ENCODE data around the gene EMSY. TPM values are rescaled to one million over a fixed set of nuclear protein-coding genes. Genes with fewer than 3 reads are reported as not detected.

Gene EMSY
- total and polyA plus RNA-seq, 9 of the 15 experiments (the other 6 are each of a cell fraction or from before 2014, with no cell fraction given), result 12.7 to 25.4 (median 17.9) TPM

GRCh38 chr11:76558891-76559290, 114.1 kb downstream of the EMSY start:
- Histone ChIP-seq H4K20me1 (replicated peaks; ENCODE audit: control insufficient read depth, insufficient read depth, low read length) (no peaks in the 10 kb centered on the region), H3K4me1 (replicated peaks in 1 of 2; ENCODE audit: control insufficient read depth in 2 of 2, insufficient read depth in 2 of 2, low read length in 2 of 2) (no peaks in the 10 kb centered on the region), H3K9ac (ENCODE audit: insufficient read depth in 1 of 2, low read depth in 2 of 2, low read length in 2 of 2) (no peak overlapping the region), H2AFZ (ENCODE audit: low read depth, low read length) (no peak overlapping the region), H3K36me3 (ENCODE audit: control insufficient read depth, insufficient read depth, low read length) (no peaks in the 10 kb centered on the region), H3K27me3 (ENCODE audit: control insufficient read depth in 2 of 2, insufficient read depth in 2 of 2, low read length in 2 of 2) (peaks cover 0 to 3% of the 10 kb centered on the region in 2 experiments; a peak in 1 of 5 replicates), H3K9me1 (ENCODE audit: control insufficient read depth, insufficient read depth, low read length) (no peaks in the 10 kb centered on the region), H3K9me3 (replicated peaks; ENCODE audit: control insufficient read depth, insufficient read depth, low read depth, low read length) (no peaks in the 10 kb centered on the region), H3K4me2 (ENCODE audit: insufficient read depth, low read length) (no peak overlapping the region), H3K4me3 (no peak overlapping the region), H3K27ac (ENCODE audit: extremely low read depth, low read depth, low read length) (no peak overlapping the region), H3K79me2 (ENCODE audit: control insufficient read depth, insufficient read depth, low read length) (no peaks in the 10 kb centered on the region)
- WGBS (ENCODE audit: insufficient coverage, low coverage, missing lambda C conversion rate), result 0% methylated on average over 1 of the region's 1 CpG
- BruUV-seq (replicated peaks), result no TSS peak
- POLR2A ChIA-PET, result no interaction called here
- intact Hi-C loops (cut with micrococcal nuclease), result no loop called here
- ATAC-seq (no peak), FAIRE-seq (no peak), DNase-seq (ENCODE audit: extremely low read depth in 1 of 4, low spot score in 3 of 4) (no peak)
- CTCF ChIA-PET (ENCODE audit: low intra/inter-chr PET ratio), result no interaction called here
- in situ Hi-C loops (cut with MboI), result no loop called here
- TF ChIP-seq KAT7 (CRISPR knock-in tag; IDR thresholded peaks at IDR 0.05; ENCODE audit: borderline replicate concordance), result no peak
- no peak for TF ChIP-seq CREB3 (tag; conservative IDR thresholded peaks at IDR 0.05; ENCODE audit: low read depth)
- TF ChIP-seq BCLAF1 (IDR thresholded peaks at IDR 0.05; ENCODE audit: borderline replicate concordance in 1 of 2, control insufficient read depth in 1 of 2, low read depth in 2 of 2, low read length in 1 of 2), result no peak
- TF ChIP-seq SAFB (IDR thresholded peaks at IDR 0.05; ENCODE audit: borderline replicate concordance, low read depth, low read length), result no peak
- no peak for TF ChIP-seq NFIX (CRISPR knock-in tag; IDR thresholded peaks at IDR 0.05; ENCODE audit: low read depth)
- TF ChIP-seq NCOR1 (IDR thresholded peaks at IDR 0.05), result no peak
- TF ChIP-seq HNRNPH1 (optimal IDR thresholded peaks at IDR 0.05; ENCODE audit: low read depth, low read length), result no peak
- no peak for TF ChIP-seq SUPT5H (IDR thresholded peaks at IDR 0.05)
- no peak for TF ChIP-seq ZC3H4 (CRISPR knock-in tag; IDR thresholded peaks at IDR 0.05; ENCODE audit: borderline replicate concordance)
- TF ChIP-seq TFAP4 (CRISPR knock-in tag; IDR thresholded peaks at IDR 0.05; ENCODE audit: borderline replicate concordance), result no peak
- no peak for TF ChIP-seq BMI1 (IDR thresholded peaks at IDR 0.05; ENCODE audit: low read length)
- no peak for TF ChIP-seq POLR2AphosphoS2 (IDR thresholded peaks at IDR 0.05; ENCODE audit: low read length)
- TF ChIP-seq FIP1L1 (IDR thresholded peaks at IDR 0.05; ENCODE audit: low read depth, low read length, poor library complexity, severe bottlenecking), result no peak
- TF ChIP-seq ZNF311 (CRISPR knock-in tag; IDR thresholded peaks at IDR 0.05), result no peak
- no peak for TF ChIP-seq MECOM (CRISPR knock-in tag; IDR thresholded peaks at IDR 0.05)
- no peak for TF ChIP-seq TAF1 (IDR thresholded peaks at IDR 0.05; ENCODE audit: control insufficient read depth, extremely low read depth, insufficient read depth, low read length, severe bottlenecking)
- TF ChIP-seq POLR2AphosphoS5 (IDR thresholded peaks at IDR 0.05; ENCODE audit: control insufficient read depth, insufficient read depth, low read depth, low read length), result no peak
- no peak for TF ChIP-seq RNF2 (IDR thresholded peaks at IDR 0.05)
- TF ChIP-seq ZNF263 (CRISPR knock-in tag; IDR thresholded peaks at IDR 0.05; ENCODE audit: borderline replicate concordance), result no peak
- TF ChIP-seq TAL1 (IDR thresholded peaks at IDR 0.05), result no peak

All from K562 (cell line).